HG03378 (cell line): ENCODE measurements around the gene HES4.
A peak's percentile ranks its signal among the peaks of the same experiment; 100 is the strongest.

Experiments
- ATAC-seq: cut with Tn5 transposase; IDR thresholded peaks from one replicate; pipeline ENCODE4 v1.9.1; 2021; ENCODE audit warnings: mild to moderate bottlenecking, moderate library complexity; ENCODE audit not compliant: unreplicated experiment

Gene HES4

GRCh38 chr1:969260-969855 lies 30.5 kb downstream of the HES4 start:
- no peak for ATAC-seq

DNA sequence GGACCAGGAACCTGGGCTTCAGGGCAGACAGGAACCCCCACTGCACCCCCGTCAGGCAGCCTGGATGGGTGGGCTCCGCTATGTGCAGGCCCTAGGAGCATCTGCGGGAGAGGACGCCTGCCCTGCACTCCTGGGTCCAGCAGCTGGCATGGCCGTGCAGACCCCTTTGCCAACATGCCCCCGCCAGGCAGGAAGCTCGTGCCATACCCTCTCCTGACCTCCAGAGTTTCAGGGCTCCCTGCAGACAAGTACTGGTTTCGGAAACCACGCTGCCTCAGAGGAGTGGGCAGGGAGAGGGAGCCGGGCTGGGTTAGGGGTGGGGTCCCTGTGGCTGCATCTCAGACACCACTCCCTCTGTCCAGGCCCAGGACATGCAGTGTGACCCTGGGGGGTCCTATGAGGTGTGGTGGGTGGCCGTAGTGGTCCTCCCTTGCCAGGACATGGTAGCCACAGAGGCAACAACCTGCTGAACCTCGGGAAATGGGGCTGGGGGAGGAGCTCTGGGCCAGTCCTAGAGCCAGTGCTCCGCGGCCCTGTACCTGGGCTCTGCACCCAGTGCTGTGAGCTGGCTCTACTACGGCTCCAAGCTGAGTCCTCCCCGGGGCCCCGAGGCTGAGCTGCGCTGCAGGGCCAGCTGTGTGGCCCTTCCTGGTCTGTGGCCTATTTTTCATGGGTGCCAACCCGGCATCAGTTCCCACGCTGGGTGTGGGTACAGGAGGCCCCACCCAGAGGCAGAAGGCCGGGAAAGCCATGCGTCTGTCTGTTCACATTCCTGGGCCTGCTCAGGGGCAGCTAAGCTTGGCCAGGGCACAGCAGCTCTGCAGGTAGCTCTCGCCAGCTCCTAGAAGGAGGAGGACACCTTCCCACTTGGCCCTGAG lies 32.2 kb downstream of the HES4 start:
- no peak for ATAC-seq

- ATAC-seq = no peak
Measured at GRCh38 chr1:966704-967300, 33.1 kb downstream of the HES4 start.

GRCh38 chr1:966135-966703 lies 33.7 kb downstream of the HES4 start, which contains the start of gene PLEKHN1:
TSS of gene PLEKHN1 (plus strand) at chr1:966482. CDS start at chr1:966532, 50 bp downstream.
- ATAC-seq = no peak

GRCh38 chr1:965526-966134 lies 34.3 kb downstream of the HES4 start:
- ATAC-seq = no peak

- no peak for ATAC-seq
Measured at GRCh38 chr1:964691-965525, 35.0 kb downstream of the HES4 start.

- ATAC-seq = no peak
Measured at GRCh38 chr1:963746-964525, 36.0 kb downstream of the HES4 start.

GRCh38 chr1:963301-963651 lies 36.6 kb downstream of the HES4 start:
- no peak for ATAC-seq

- ATAC-seq = no peak
Measured at GRCh38 chr1:962381-963300, 37.3 kb downstream of the HES4 start.

DNA sequence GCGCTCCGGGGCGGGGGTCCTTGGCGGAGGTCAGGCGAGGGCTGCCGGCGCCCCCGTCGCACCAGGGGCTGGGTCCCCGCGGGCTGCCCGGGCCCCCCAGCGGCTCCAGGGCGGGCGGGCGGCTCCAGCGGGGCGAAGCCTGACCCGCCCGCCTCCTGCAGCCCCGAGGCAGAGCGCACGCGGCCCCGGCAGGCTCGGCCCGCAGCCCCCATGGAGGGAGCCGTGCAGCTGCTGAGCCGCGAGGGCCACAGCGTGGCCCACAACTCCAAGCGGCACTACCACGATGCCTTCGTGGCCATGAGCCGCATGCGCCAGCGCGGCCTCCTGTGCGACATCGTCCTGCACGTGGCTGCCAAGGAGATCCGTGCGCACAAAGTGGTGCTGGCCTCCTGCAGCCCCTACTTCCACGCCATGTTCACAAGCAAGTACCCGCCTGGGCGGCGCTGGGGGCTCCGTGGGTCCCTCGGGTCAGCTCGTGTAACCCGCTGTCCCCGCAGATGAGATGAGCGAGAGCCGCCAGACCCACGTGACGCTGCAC lies 38.7 kb downstream of the HES4 start:
- ATAC-seq = no peak

DNA sequence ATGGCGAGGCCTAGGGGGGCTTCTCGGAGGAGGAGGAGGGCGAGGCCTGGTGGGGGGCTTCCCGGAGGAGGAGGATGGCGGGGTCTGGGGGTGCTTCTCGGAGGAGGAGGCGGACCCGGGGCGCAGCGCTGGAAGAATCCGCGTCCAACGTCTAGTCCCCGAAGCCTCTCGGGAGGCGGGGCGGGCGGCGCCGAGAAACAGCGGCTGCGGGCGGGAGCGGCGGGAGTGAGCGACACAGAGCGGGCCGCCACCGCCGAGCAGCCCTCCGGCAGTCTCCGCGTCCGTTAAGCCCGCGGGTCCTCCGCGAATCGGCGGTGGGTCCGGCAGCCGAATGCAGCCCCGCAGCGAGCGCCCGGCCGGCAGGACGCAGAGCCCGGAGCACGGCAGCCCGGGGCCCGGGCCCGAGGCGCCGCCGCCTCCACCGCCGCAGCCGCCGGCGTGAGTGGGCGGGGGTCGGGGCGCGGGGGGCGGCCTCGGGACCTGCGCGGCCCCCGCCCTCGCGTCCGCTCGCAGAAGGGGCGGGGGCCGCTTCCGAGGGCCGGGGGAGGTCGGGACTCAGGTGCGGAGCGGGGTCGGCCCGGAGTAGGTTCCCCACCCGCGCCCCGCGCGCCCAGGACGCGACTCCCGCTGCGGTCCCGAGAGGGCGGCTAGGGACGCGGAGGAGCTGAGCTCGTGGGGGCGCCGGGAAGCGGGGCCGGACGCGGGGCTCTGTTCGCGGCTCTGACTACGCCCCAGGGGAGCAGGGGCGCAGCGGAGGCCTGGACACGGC lies 39.4 kb downstream of the HES4 start, which contains the start of gene KLHL17:
Gene KLHL17 (plus strand): TSS at position 222 of the 769 bp plus-strand sequence. CDS start 110 bp downstream, at position 332.
- ATAC-seq = no peak

- ATAC-seq = no peak
Measured at GRCh38 chr1:959731-960362, 40.0 kb downstream of the HES4 start.

DNA sequence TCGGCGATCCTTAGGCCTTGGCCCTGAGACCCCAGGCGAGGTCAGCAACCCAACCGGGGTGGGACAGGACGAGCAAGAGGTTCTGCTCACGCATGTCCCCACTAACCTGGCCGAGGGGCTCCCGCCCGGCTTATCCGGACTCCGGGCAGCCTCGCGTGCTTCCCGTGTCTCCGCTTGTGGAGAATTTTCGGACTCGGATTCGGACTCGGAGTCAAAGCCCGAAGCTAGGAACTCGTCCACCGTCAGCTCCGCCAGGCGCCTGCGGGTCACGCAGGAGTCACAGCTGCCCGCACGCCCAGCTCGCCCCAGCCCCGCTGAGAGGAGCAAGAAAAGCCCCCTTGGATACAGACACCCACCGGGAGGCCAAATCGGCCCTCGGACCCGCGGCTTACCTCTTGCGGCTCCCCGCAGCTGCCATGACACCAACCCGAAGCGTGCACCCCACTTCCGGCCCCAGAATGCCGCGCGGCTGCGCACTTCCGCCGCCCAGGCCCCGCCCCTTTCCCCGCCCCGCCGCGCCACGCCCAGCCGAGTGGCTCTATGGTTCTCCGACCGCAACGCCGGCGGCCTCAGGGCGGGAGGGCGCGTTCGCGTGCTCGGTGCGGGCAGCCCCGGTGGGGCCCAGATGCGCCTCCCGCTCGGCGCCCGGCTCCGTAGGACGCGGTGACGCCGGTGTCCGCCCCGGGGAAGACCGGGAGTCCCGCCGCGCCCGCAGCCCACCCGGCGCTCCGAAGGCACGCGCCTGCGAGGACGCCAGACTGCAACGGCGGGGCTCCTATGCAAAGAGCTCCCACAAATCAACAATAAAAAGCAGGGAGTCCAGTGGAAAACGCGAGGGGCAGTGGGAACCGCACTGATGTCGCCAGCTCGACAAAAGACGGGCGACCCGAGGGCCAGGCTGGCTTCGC lies 40.8 kb downstream of the HES4 start, which contains the start of gene NOC2L:
Gene NOC2L (minus strand): TSS at position 434 of the 908 bp plus-strand sequence. CDS start 16 bp downstream, at position 418.
- ATAC-seq = peak; percentile 50

GRCh38 chr1:956636-957035 lies 43.3 kb downstream of the HES4 start:
- ATAC-seq = no peak

DNA sequence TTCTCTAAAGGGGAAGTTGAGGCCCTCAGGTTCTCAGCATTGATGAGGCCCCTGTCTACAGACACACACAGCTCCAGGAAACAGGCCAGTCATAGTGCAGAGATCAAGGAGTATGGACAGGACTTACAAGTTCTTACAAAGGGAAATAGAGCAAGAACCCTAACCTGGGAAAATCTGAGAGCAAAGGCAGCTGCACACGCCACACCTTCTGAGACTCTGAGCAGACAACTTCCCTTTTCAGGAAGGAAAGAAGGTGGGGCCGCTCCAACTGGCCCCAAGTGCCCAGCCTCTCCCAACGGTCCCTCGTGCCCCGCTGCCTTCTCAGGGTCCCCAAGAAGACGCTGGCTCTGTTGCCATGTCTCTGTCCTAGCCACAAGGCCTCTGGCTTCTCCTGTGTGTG lies 44.4 kb downstream of the HES4 start:
- ATAC-seq = no peak

GRCh38 chr1:954927-955326 lies 45.0 kb downstream of the HES4 start:
- no peak for ATAC-seq
